ENCODE measurements around the gene ABCC2. TPM values are rescaled to one million over a fixed set of nuclear protein-coding genes. Genes with fewer than 3 reads are reported as not detected.

ABCC2 gene
- total RNA-seq, 1 donor from 2014 or later: 0.87 TPM

- no peak for DNase-seq (ENCODE audit: low spot score in 2 of 2, unreplicated experiment in 2 of 2)
- Mint-ChIP-seq H3K9me3 (peaks cover 9% of the 10 kb centered on the region), H3K36me3 (peaks cover 2% of the 10 kb centered on the region), H3K4me1 (peaks cover 3% of the 10 kb centered on the region), H3K4me3 (no peak overlapping the region), H3K27ac (no peak overlapping the region), H3K27me3 (ENCODE audit: low read depth) (no peaks in the 10 kb centered on the region)
- TF ChIP-seq CTCF (IDR thresholded peaks at IDR 0.05; ENCODE audit: unreplicated experiment): no peak
Measured at GRCh38 chr10:99785646-99786045, 3.2 kb downstream of the ABCC2 start.

- Mint-ChIP-seq H3K36me3 (peaks cover 2% of the 10 kb centered on the region), H3K4me1 (no peaks in the 10 kb centered on the region), H3K27ac (no peak overlapping the region), H3K4me3 (no peak overlapping the region), H3K9me3 (peaks cover 3% of the 10 kb centered on the region), H3K27me3 (ENCODE audit: low read depth) (no peaks in the 10 kb centered on the region)
- no peak for DNase-seq (ENCODE audit: low spot score in 2 of 2, unreplicated experiment in 2 of 2)
- no peak for TF ChIP-seq CTCF (IDR thresholded peaks at IDR 0.05; ENCODE audit: unreplicated experiment)
Measured at GRCh38 chr10:99787311-99787710, 4.9 kb downstream of the ABCC2 start.

- no peak overlapping the region for H3K27ac Mint-ChIP-seq
- TF ChIP-seq CTCF (IDR thresholded peaks at IDR 0.05; ENCODE audit: unreplicated experiment): no peak
- peaks cover 3% of the 10 kb centered on the region for H3K9me3 Mint-ChIP-seq
- no peaks in the 10 kb centered on the region for H3K4me1 Mint-ChIP-seq
- no peak overlapping the region for H3K4me3 Mint-ChIP-seq
- no peak for DNase-seq (ENCODE audit: low spot score in 2 of 2, unreplicated experiment in 2 of 2)
- H3K36me3 Mint-ChIP-seq: peaks cover 2% of the 10 kb centered on the region
- no peaks in the 10 kb centered on the region for H3K27me3 Mint-ChIP-seq (ENCODE audit: low read depth)
Measured at GRCh38 chr10:99787782-99788445, 5.5 kb downstream of the ABCC2 start.

GRCh38 chr10:99788598-99789256, 6.3 kb downstream of the ABCC2 start:
- no peak for DNase-seq (ENCODE audit: low spot score in 2 of 2, unreplicated experiment in 2 of 2)
- Mint-ChIP-seq H3K9me3 (peaks cover 3% of the 10 kb centered on the region), H3K4me1 (no peaks in the 10 kb centered on the region), H3K27ac (no peak overlapping the region), H3K36me3 (peaks cover 2% of the 10 kb centered on the region), H3K4me3 (no peak overlapping the region), H3K27me3 (ENCODE audit: low read depth) (no peaks in the 10 kb centered on the region)
- no peak for TF ChIP-seq CTCF (IDR thresholded peaks at IDR 0.05; ENCODE audit: unreplicated experiment)

- Mint-ChIP-seq H3K4me3 (no peak overlapping the region), H3K27me3 (ENCODE audit: low read depth) (no peaks in the 10 kb centered on the region), H3K4me1 (no peaks in the 10 kb centered on the region), H3K27ac (no peak overlapping the region), H3K36me3 (peaks cover 2% of the 10 kb centered on the region), H3K9me3 (peaks cover 3% of the 10 kb centered on the region)
- no peak for TF ChIP-seq CTCF (IDR thresholded peaks at IDR 0.05; ENCODE audit: unreplicated experiment)
- no peak for DNase-seq (ENCODE audit: low spot score in 2 of 2, unreplicated experiment in 2 of 2)
Measured at GRCh38 chr10:99791831-99792230, 9.4 kb downstream of the ABCC2 start.

All from mesothelial cell of epicardium (in vitro differentiated cells).